H1 (cell line): ENCODE measurements around the gene GPR37. TPM values are rescaled to one million over a fixed set of nuclear protein-coding genes. Genes with fewer than 3 reads are reported as not detected.

Experiments used
- CTCF ChIA-PET: fragments of 300-600 bp; sonication (Branson Sonifier 250); formaldehyde crosslinking; loops from one replicate; lab custom pipeline; 2021; ENCODE audit not compliant: partially characterized antibody; lab: Charles Lee
- POLR2A ChIA-PET: fragments of 300-600 bp; sonication (Branson Sonifier 250); formaldehyde crosslinking; loops from one replicate; lab custom pipeline; 2021; ENCODE audit warnings: inconsistent platforms; ENCODE audit not compliant: partially characterized antibody; lab: Charles Lee
- DNase-seq, 2 experiments: peaks; one replicate each; pipeline versions ENCODE4 v3.0.0 to v3.0.0-alpha.2; 2010 to 2022; ENCODE audit warnings: low spot score in 2 of 2, low read depth in 1 of 2, mixed read lengths in 1 of 2
- FAIRE-seq: peaks from 2 replicates; lab custom pipeline; 2011; peaks lifted over from hg19 to GRCh38; lab: Jason Lieb, UNC
- H2AFZ ChIP-seq: 2 replicates; pipeline ENCODE4 v1.8.1; 2012; ENCODE audit warnings: low read length, inconsistent platforms
- H2AK5ac ChIP-seq: 2 replicates; pipeline ENCODE4 v1.6.1; 2013; ENCODE audit warnings: low read depth, low read length
- H2BK120ac ChIP-seq: replicated peaks from 2 replicates; pipeline ENCODE3; 2013; ENCODE audit warnings: low read depth, low read length, inconsistent platforms
- H2BK12ac ChIP-seq: 2 replicates; pipeline ENCODE4 v1.6.1; 2013; ENCODE audit warnings: low read depth, low read length
- H2BK15ac ChIP-seq: 2 replicates; pipeline ENCODE4 v1.6.1; 2013; ENCODE audit warnings: low read length
- H2BK20ac ChIP-seq: 2 replicates; pipeline ENCODE4 v1.6.1; 2013; ENCODE audit warnings: low read length
- H2BK5ac ChIP-seq: 2 replicates; pipeline ENCODE4 v1.6.1; 2013; ENCODE audit warnings: low read depth, low read length
- H3K14ac ChIP-seq: 2 replicates; pipeline ENCODE4 v1.6.1; 2013; ENCODE audit warnings: inconsistent platforms; ENCODE audit not compliant: insufficient read length
- H3K18ac ChIP-seq: 2 replicates; pipeline ENCODE4 v1.6.1; 2013; ENCODE audit warnings: low read length; ENCODE audit errors: extremely low read depth
- H3K23ac ChIP-seq: 2 replicates; pipeline ENCODE4 v1.6.1; 2013; ENCODE audit warnings: inconsistent platforms; ENCODE audit not compliant: insufficient read length
- H3K23me2 ChIP-seq: 2 replicates; pipeline ENCODE4 v1.6.1; 2013; ENCODE audit warnings: low read depth, low read length
- H3K27ac ChIP-seq: 2 replicates; pipeline ENCODE4 v1.6.1; 2011; ENCODE audit warnings: low read depth, low read length, inconsistent platforms
- H3K27me3 ChIP-seq, 4 experiments: replicated peaks in 1 of 4; 1 replicate in 1 of 4; 2 replicates in 3 of 4; pipeline versions ENCODE4 v1.6.1 to v1.8.1; 2011 to 2013; ENCODE audit warnings: low read length in 3 of 4, mild to moderate bottlenecking in 3 of 4, inconsistent platforms in 2 of 4, mixed read lengths in 2 of 4, moderate library complexity in 1 of 4; ENCODE audit not compliant: control insufficient read depth in 3 of 4, insufficient read depth in 3 of 4; ENCODE audit errors: extremely low read depth in 1 of 4
- H3K36me3 ChIP-seq, 4 experiments: 2 replicates each; pipeline versions ENCODE4 v1.6.1 to v1.8.1; 2011 to 2013; ENCODE audit warnings: mild to moderate bottlenecking in 4 of 4, low read length in 3 of 4, moderate library complexity in 2 of 4, control low read depth in 1 of 4, inconsistent platforms in 1 of 4; ENCODE audit not compliant: insufficient read depth in 4 of 4, control insufficient read depth in 2 of 4
- H3K4ac ChIP-seq: replicated peaks from 2 replicates; pipeline ENCODE3; 2013; ENCODE audit warnings: low read length, low read depth, mixed read lengths, inconsistent platforms; ENCODE audit not compliant: insufficient read length
- H3K4me1 ChIP-seq, 4 experiments: replicated peaks in 1 of 4; 1 replicate in 1 of 4; 2 replicates in 3 of 4; pipeline versions ENCODE4 v1.6.1 to v1.8.1; 2011 to 2013; ENCODE audit warnings: low read length in 3 of 4, inconsistent platforms in 2 of 4, mixed read lengths in 1 of 4; ENCODE audit not compliant: insufficient read depth in 4 of 4, control insufficient read depth in 3 of 4
- H3K4me2 ChIP-seq, 2 experiments: 2 replicates each; pipeline versions ENCODE4 v1.6.1 to v1.8.1; 2011 to 2013; ENCODE audit warnings: low read depth in 2 of 2, low read length in 2 of 2, control low read depth in 1 of 2, inconsistent platforms in 1 of 2, mild to moderate bottlenecking in 1 of 2; ENCODE audit not compliant: insufficient read depth in 1 of 2
- H3K4me3 ChIP-seq, 4 experiments: fragments of 200-600, 300-600 bp in 1 of 4; sonication (generic), shearing (Covaris generic), sonication (Bioruptor Twin) in 1 of 4; 2 replicates each; pipeline versions ENCODE4 v1.5.1 to v1.8.1; 2011 to 2016; ENCODE audit warnings: low read length in 4 of 4, low read depth in 3 of 4, control low read depth in 2 of 4, inconsistent platforms in 2 of 4, mild to moderate bottlenecking in 2 of 4, mixed read lengths in 1 of 4, moderate library complexity in 1 of 4; ENCODE audit not compliant: insufficient read depth in 2 of 4; ENCODE audit errors: extremely low read depth in 1 of 4
- H3K56ac ChIP-seq: replicated peaks from 2 replicates; pipeline ENCODE3; 2013; ENCODE audit warnings: low read depth, mild to moderate bottlenecking, mixed read lengths, low read length, inconsistent platforms; ENCODE audit not compliant: insufficient read length
- H3K79me1 ChIP-seq: 2 replicates; pipeline ENCODE4 v1.6.1; 2013; ENCODE audit warnings: low read depth, low read length, control low read depth
- H3K79me2 ChIP-seq, 2 experiments: 2 replicates each; pipeline versions ENCODE4 v1.6.1 to v1.8.1; 2012 to 2013; ENCODE audit warnings: low read length in 2 of 2, mild to moderate bottlenecking in 2 of 2, inconsistent platforms in 1 of 2; ENCODE audit not compliant: insufficient read depth in 2 of 2, control insufficient read depth in 1 of 2
- H3K9ac ChIP-seq, 4 experiments: replicated peaks in 1 of 4; 1 replicate in 1 of 4; 2 replicates in 3 of 4; pipeline versions ENCODE4 v1.6.1 to v1.8.1; 2011 to 2013; ENCODE audit warnings: low read depth in 3 of 4, low read length in 3 of 4, control low read depth in 2 of 4, mild to moderate bottlenecking in 2 of 4, moderate library complexity in 2 of 4, inconsistent platforms in 1 of 4; ENCODE audit errors: extremely low read depth in 1 of 4
- H3K9me3 ChIP-seq, 2 experiments: 2 replicates each; pipeline versions ENCODE4 v1.6.1 to v1.8.1; 2012 to 2013; ENCODE audit warnings: mild to moderate bottlenecking in 2 of 2, moderate library complexity in 2 of 2, control low read depth in 1 of 2, inconsistent platforms in 1 of 2, low read depth in 1 of 2, low read length in 1 of 2, mixed read lengths in 1 of 2; ENCODE audit not compliant: insufficient read depth in 2 of 2
- H4K20me1 ChIP-seq, 2 experiments: replicated peaks in 1 of 2; 2 replicates each; pipeline versions ENCODE3 to v1.8.1; 2011 to 2013; ENCODE audit warnings: inconsistent platforms in 2 of 2, low read length in 2 of 2, mild to moderate bottlenecking in 1 of 2; ENCODE audit not compliant: insufficient read depth in 2 of 2, control insufficient read depth in 1 of 2
- H4K5ac ChIP-seq: 2 replicates; pipeline ENCODE4 v1.6.1; 2013; ENCODE audit warnings: low read length, low read depth, mixed read lengths, inconsistent platforms; ENCODE audit not compliant: insufficient read length
- H4K8ac ChIP-seq: 2 replicates; pipeline ENCODE4 v1.8.0; 2013; ENCODE audit warnings: mild to moderate bottlenecking, moderate library complexity, low read length, inconsistent platforms; ENCODE audit not compliant: insufficient read depth; ENCODE audit errors: extremely low read depth
- H4K91ac ChIP-seq: replicated peaks from 2 replicates; pipeline ENCODE3; 2013; ENCODE audit warnings: low read length, mixed read lengths, inconsistent platforms; ENCODE audit not compliant: insufficient read length
- ATF3 ChIP-seq: IDR thresholded peaks from 2 replicates; pipeline ENCODE4 v1.6.1; 2011; ENCODE audit warnings: low read depth, mild to moderate bottlenecking, low read length; ENCODE audit not compliant: insufficient read depth
- BACH1 ChIP-seq: IDR thresholded peaks from 2 replicates; pipeline ENCODE4 v1.6.1; 2012; ENCODE audit warnings: low read length, improper control_type of control experiment
- BRCA1 ChIP-seq: IDR thresholded peaks from 2 replicates; pipeline ENCODE4 v1.6.1; 2012; ENCODE audit warnings: low read depth, low read length, improper control_type of control experiment
- E2F6 ChIP-seq: IDR thresholded peaks from 2 replicates; pipeline ENCODE4 v1.6.1; 2012; ENCODE audit warnings: inconsistent platforms
- EZH2 ChIP-seq: fragments of 200-600 bp; sonication (generic); IDR thresholded peaks from 2 replicates; pipeline ENCODE4 v1.7.1; 2012; ENCODE audit warnings: low read depth, mild to moderate bottlenecking, moderate library complexity, low read length, inconsistent platforms; ENCODE audit not compliant: severe bottlenecking
- RBBP5 ChIP-seq: IDR thresholded peaks from 2 replicates; pipeline ENCODE4 v1.7.1; 2012; ENCODE audit warnings: low read depth, mild to moderate bottlenecking, inconsistent platforms, low read length, moderate library complexity, borderline replicate concordance
- RFX5 ChIP-seq: IDR thresholded peaks from 2 replicates; pipeline ENCODE4 v1.6.1; 2011; ENCODE audit warnings: low read depth, low read length, improper control_type of control experiment, borderline replicate concordance
- SIN3A ChIP-seq, 2 experiments: IDR thresholded peaks in 1 of 2; conservative IDR thresholded peaks in 1 of 2; 2 replicates each; pipeline ENCODE4 v1.6.1; 2011 to 2012; ENCODE audit warnings: low read length in 2 of 2, improper control_type of control experiment in 1 of 2, low read depth in 1 of 2, mild to moderate bottlenecking in 1 of 2
- SIRT6 ChIP-seq: IDR thresholded peaks from one replicate; pipeline ENCODE4 v1.7.1; 2012; ENCODE audit warnings: low read length, inconsistent platforms
- SUZ12 ChIP-seq: fragments of 200-600 bp; sonication (generic); IDR thresholded peaks from 2 replicates; pipeline ENCODE4 v1.6.1; 2012; ENCODE audit warnings: mild to moderate bottlenecking, inconsistent platforms, low read length, moderate library complexity, mixed read lengths
- WGBS, 2 experiments: shearing (Covaris generic) in 1 of 2; methylation state at CpG; one replicate each; pipeline versions ENCODE4 v1.1.6 to v1.1.7; 2013 to 2015; ENCODE audit warnings: low lambda C conversion rate in 2 of 2, mixed read lengths in 2 of 2, inconsistent platforms in 1 of 2, low coverage in 1 of 2, missing lambda C conversion rate in 1 of 2; ENCODE audit not compliant: insufficient replicate concordance in 2 of 2, insufficient coverage in 1 of 2, insufficient read length in 1 of 2; ENCODE audit errors: extremely low coverage in 1 of 2, missing lambda C conversion rate in 1 of 2; 5-methylcytosine and 5-hydroxymethylcytosine counted together
- polyA plus RNA-seq, 7 experiments: library from polyadenylated mRNA; depleted of rRNA in 3 of 7; stranded (reverse) in 5 of 7; unstranded in 2 of 7; fragments of >200 nt in 5 of 7; fragments of 200-250 nt in 2 of 7; gene quantifications; 1 replicate in 5 of 7; 2 replicates in 1 of 7; 4 replicates in 1 of 7; pipeline versions ENCODE4 v1.2.1 to v1.2.3, GENCODE V29; 2011 to 2013; ENCODE audit warnings: missing spikeins in 2 of 7, mixed read lengths in 2 of 7
- total RNA-seq: library from RNA; stranded (reverse); fragmentation: NEBNext Ultra II Directional; extraction: Animal tissue kit (Norgen Biotek cat#: 25700); gene quantifications from 2 replicates; pipeline ENCODE4 v1.2.1, GENCODE V29; 2021

GPR37 gene
- total and polyA plus RNA-seq, 2 of the 8 experiments (the other 6 are each of a cell fraction or from before 2014, with no cell fraction given), result 1.5 to 17.4 TPM

- POLR2A ChIA-PET, result interaction anchor here (1.3 to 1.4 kb wide), 2 partner anchors 14 to 46 kb away, joined by 4 read pairs; no protein-coding TSS in a partner anchor
- H2AFZ ChIP-seq, result peak overlapping the region; percentile 84
- 0 out of 4 replicates have a peak, but pooled peaks of 1 of the 2 experiments have one; percentile 19 for TF ChIP-seq SIN3A (conservative IDR thresholded peaks at IDR 0.05 in 1 of 2, IDR thresholded peaks at IDR 0.05 in 1 of 2; ENCODE audit: low read depth in 1 of 2, low read length in 2 of 2)
- no peak for TF ChIP-seq RFX5
- peak; percentile 12; the same call in 1 of the 2 replicates for TF ChIP-seq SUZ12
- no peak for TF ChIP-seq SIRT6
- TF ChIP-seq ATF3, result no peak
- TF ChIP-seq EZH2, result peak; percentile 67
- TF ChIP-seq E2F6, result peak; percentile 44; the same call in 1 of the 2 replicates
- no peak for TF ChIP-seq BACH1
- TF ChIP-seq BRCA1, result no peak
- no peak for TF ChIP-seq RBBP5
Observed at GRCh38 chr7:124764847-124765400, 668 bp downstream of the GPR37 start.

More at GRCh38 chr7:124764847-124765400, 668 bp downstream of the GPR37 start:
- FAIRE-seq, result no peak
- Histone ChIP-seq H3K4me2 (peak overlapping the region; percentile 96 to 100), H4K5ac (no peak overlapping the region), H3K79me2 (peaks cover 0 to 19% of the 10 kb centered on the region in 2 experiments; a peak in 2 of 4 replicates), H2BK15ac (peak overlapping the region; percentile 72; the same call in 1 of the 2 replicates), H2BK12ac (peak overlapping the region; percentile 94; the same call in 1 of the 2 replicates), H3K79me1 (no peaks in the 10 kb centered on the region), H3K56ac (no peak overlapping the region), H3K4me3 (peak overlapping the region; percentile 66 to 86 (median 76)), H3K23me2 (peaks cover 24% of the 10 kb centered on the region), H3K23ac (no peak overlapping the region), H3K14ac (no peak overlapping the region), H3K9me3 (no peaks in the 10 kb centered on the region), H3K9ac (peak overlapping the region in 1 of 4 experiments; percentile 62; a peak in 2 of 7 replicates), H3K18ac (peak overlapping the region; percentile 83; the same call in 1 of the 2 replicates), H3K27ac (no peak overlapping the region), H4K20me1 (peaks cover 0 to 5% of the 10 kb centered on the region in 2 experiments), H3K4me1 (peaks cover 5 to 9% (median 6%) of the 10 kb centered on the region in 4 experiments; a peak in 6 of 7 replicates), H2BK120ac (no peak overlapping the region), H3K4ac (no peak overlapping the region), H4K8ac (no peak overlapping the region), H3K36me3 (no peaks in the 10 kb centered on the region), H2AK5ac (no peak overlapping the region), H2BK5ac (peak overlapping the region; percentile 92; the same call in 1 of the 2 replicates), H2BK20ac (no peak overlapping the region), H3K27me3 (peaks cover 5 to 24% (median 18%) of the 10 kb centered on the region in 4 experiments; a peak in 6 of 7 replicates), H4K91ac (no peak overlapping the region)
- peak in 1 of 2 experiments; percentile 75 for DNase-seq
- WGBS, 2 experiments, result 1% methylated on average over 25 of the region's 26 CpGs; no CpG with 5 or more reads in 1 of the 2 experiments
- CTCF ChIA-PET, result interaction anchor here (0.7 to 1.6 kb wide), 12 partner anchors 12 to 664 kb away, joined by 3 to 7 read pairs (median 4); no protein-coding TSS in a partner anchor
